Naive B cell (primary cell): ENCODE measurements around the gene HID1. TPM values are rescaled to one million over a fixed set of nuclear protein-coding genes. Genes with fewer than 3 reads are reported as not detected.
"Not testable (repeated sequence)": the region's sequence is repeated elsewhere in the genome, so short reads cannot be mapped to it uniquely, and the experiment has no call there.

Experiments
- ATAC-seq, 2 donors: fragments of 150-1000 bp; cut with Tn5 transposase; 2 replicates each; pipeline ENCODE4 v1.10.0; 2021; ENCODE audit warnings: low read depth in 2 of 2, mild to moderate bottlenecking in 2 of 2, moderate library complexity in 2 of 2
- DNase-seq: peaks from one replicate; pipeline ENCODE4 v3.0.0; 2022
- H3K27ac Mint-ChIP-seq, 6 donors: one replicate each; pipeline ENCODE4 v1.8.0; 2020 to 2022; ENCODE audit warnings: mild to moderate bottlenecking in 6 of 6, mixed read lengths in 6 of 6, moderate library complexity in 5 of 6, inconsistent platforms in 2 of 6
- H3K27me3 Mint-ChIP-seq, 3 donors: one replicate each; pipeline ENCODE4 v1.8.0; 2021 to 2022; ENCODE audit warnings: mixed read lengths in 3 of 3, mild to moderate bottlenecking in 1 of 3
- H3K36me3 Mint-ChIP-seq, 2 donors: one replicate each; pipeline ENCODE4 v1.8.0; 2020 to 2022; ENCODE audit warnings: mixed read lengths in 2 of 2, inconsistent platforms in 1 of 2, mild to moderate bottlenecking in 1 of 2
- H3K4me1 Mint-ChIP-seq, 3 donors: one replicate each; pipeline ENCODE4 v1.8.0; 2020 to 2022; ENCODE audit warnings: mixed read lengths in 3 of 3, inconsistent platforms in 1 of 3, mild to moderate bottlenecking in 1 of 3, moderate library complexity in 1 of 3
- H3K4me3 Mint-ChIP-seq, 8 donors: one replicate each; pipeline ENCODE4 v1.8.0; 2020 to 2022; ENCODE audit warnings: mild to moderate bottlenecking in 8 of 8, mixed read lengths in 8 of 8, moderate library complexity in 8 of 8, inconsistent platforms in 2 of 8
- H3K9me3 Mint-ChIP-seq, 7 donors: one replicate each; pipeline ENCODE4 v1.8.0; 2020 to 2022; ENCODE audit warnings: mixed read lengths in 7 of 7, mild to moderate bottlenecking in 5 of 7, inconsistent platforms in 2 of 7, moderate library complexity in 1 of 7
- polyA plus RNA-seq, 6 donors: library from polyadenylated mRNA; unstranded; fragments of 300-500 nt; fragmentation: Illumina TruSeq; gene quantifications; one replicate each; pipeline ENCODE4 v1.2.3, GENCODE V29; 2021; ENCODE audit warnings: low read depth in 6 of 6

HID1 gene
- polyA plus RNA-seq, 6 donors from 2014 or later = 0.08 to 0.23 TPM; not detected in 4

DNA sequence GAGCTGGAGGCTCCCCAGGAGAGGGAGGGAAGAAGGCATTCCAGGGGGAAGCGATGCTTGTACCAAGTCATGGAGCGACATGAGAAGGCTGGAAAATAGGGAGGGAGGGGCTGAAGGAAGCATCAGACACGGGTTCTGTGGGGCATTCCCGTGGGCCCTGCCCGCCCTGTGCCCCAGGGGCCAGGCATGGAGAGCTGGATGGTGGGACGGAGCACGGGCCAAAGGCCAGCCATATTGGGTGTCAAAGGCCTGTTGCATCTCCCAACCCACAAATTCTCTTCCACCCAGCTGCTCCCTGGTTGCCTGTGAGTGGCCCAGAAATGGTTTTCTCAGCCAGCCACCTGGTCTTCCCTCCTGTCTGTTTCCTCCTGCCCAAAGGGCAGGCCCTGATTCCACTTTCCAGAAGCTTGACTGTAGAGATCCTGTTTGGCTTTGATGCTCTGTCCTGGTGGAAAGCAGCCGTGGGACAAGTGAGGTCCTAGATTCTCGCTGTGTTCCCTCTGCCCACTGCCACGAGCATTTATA, 18.1 kb upstream of the HID1 start:
- H3K36me3 Mint-ChIP-seq = no peaks in the 10 kb centered on the region
- no peaks in the 10 kb centered on the region for H3K9me3 Mint-ChIP-seq
- no peak for DNase-seq
- no peak for ATAC-seq
- peaks cover 5 to 11% (median 9%) of the 10 kb centered on the region in 3 donors for H3K4me1 Mint-ChIP-seq
- H3K4me3 Mint-ChIP-seq = peak overlapping the region in 2 of 8 donors; percentile 53 to 59
- H3K27me3 Mint-ChIP-seq = peaks cover 11 to 37% (median 13%) of the 10 kb centered on the region in 3 donors
- peak overlapping the region in 2 of 6 donors; percentile 36 to 47 for H3K27ac Mint-ChIP-seq

DNA sequence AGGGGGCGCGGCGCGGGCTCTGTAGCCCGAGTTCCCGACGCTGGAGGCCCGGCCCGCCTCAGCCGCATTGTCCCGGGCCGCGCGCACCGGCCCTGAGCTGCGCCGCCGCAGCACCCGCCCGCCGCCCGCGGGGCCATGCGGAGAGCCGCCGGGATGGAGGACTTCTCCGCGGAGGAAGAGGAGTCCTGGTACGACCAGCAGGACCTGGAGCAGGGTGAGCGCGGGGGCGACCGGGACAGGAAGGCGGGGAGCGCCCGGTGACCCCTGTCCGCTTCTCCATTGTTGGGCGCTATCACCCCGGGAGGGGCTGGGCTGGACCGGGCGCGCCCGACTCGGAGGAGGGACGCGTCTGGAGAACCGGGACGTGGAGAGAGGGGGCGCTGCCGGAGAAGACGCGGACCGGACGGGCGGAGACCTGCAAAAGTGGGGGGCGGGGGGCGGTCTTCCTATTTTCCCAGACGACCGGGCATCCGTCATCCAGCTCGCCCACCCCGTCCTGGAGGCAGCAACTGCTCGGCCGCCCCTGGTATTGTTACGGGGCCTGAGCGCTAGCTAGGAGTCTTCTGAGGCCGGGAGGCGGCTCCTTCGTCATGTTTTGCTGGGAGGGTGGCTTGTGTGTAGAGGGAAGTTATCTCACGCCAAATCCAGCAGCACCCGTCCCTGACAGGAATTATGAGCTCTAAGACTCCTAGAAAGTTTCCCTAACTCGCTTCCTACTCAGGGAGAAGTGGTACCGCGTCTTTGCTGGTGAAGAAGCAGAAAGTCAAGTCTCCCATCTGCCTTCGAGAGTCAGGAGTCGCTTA, 15.6 kb upstream of the HID1 start:
- H3K9me3 Mint-ChIP-seq = no peaks in the 10 kb centered on the region
- H3K36me3 Mint-ChIP-seq = no peaks in the 10 kb centered on the region
- peak; percentile 40 to 45 for ATAC-seq
- H3K27me3 Mint-ChIP-seq = peaks cover 17 to 45% (median 21%) of the 10 kb centered on the region in 3 donors
- peak overlapping the region in 1 of 6 donors; percentile 8 for H3K27ac Mint-ChIP-seq
- DNase-seq = no peak
- H3K4me1 Mint-ChIP-seq = peaks cover 5 to 11% (median 9%) of the 10 kb centered on the region in 3 donors
- peak overlapping the region; percentile 76 to 90 (median 83) for H3K4me3 Mint-ChIP-seq

DNA sequence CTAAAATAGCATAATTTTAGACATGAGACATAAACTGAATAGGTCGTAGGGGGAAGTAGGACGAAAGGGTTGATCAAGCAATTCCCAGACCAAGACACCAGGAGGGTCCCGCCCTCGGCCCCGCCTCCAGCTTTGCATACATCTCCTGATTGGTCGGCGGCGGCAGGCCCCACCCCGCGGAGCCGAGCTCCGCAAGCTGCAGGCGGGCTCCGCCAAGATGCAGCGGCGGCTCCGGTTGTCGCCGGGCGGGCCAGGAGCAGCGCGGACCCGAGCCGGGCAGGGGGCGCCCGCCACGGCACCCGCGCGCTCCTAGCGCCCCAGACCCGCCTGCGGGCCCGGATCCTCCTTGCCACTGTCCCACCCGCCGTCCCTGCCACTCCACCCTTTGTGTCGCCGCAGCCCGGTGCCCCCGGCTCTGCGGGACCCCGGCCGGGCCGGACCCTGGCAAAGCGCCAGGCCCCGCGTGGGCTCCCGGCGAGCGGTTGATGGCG, 14.9 kb upstream of the HID1 start, which contains the start of gene CDR2L:
CDR2L (plus strand) TSS at position 215 of the 491 bp plus-strand sequence. CDS start 412 bp downstream, outside the sequence.
- peaks cover 13 to 43% (median 15%) of the 10 kb centered on the region in 3 donors for H3K27me3 Mint-ChIP-seq

DNA sequence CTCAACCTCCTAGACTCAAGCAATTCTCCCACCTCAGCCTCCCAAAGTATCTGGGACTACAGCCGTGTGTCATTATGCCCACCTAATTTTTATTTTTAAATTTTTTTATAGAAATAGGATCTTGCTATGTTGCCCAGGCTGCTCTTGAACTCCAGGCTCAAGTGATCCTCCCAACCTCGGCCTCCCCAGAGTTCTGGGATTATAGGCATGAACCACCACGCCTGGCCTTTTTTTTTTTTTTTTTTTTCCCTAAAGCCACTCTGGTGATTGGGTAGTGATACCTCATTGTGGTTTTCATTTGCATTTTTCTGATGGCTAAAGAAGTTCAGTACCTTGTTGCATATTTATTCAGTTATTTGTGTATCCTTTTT, 13.6 kb upstream of the HID1 start:
- H3K27me3 Mint-ChIP-seq = peaks cover 8 to 40% (median 14%) of the 10 kb centered on the region in 3 donors
- no peaks in the 10 kb centered on the region for H3K36me3 Mint-ChIP-seq
- ATAC-seq (no peak), DNase-seq (no peak)
- no peaks in the 10 kb centered on the region for H3K9me3 Mint-ChIP-seq
- peak overlapping the region in 1 of 6 donors; percentile 19 for H3K27ac Mint-ChIP-seq
- H3K4me3 Mint-ChIP-seq = peak overlapping the region in 1 of 8 donors; percentile 73
- H3K4me1 Mint-ChIP-seq = peaks cover 14 to 21% (median 15%) of the 10 kb centered on the region in 3 donors

More for the DNA sequence above, 14.9 kb upstream of the HID1 start, which contains the start of gene CDR2L:
- ATAC-seq (peak; percentile 97), DNase-seq (peak; percentile 95)
- Mint-ChIP-seq H3K27ac (peak within 1 kb of the TSS in 5 of 6 donors; percentile 8 to 92 (median 53)), H3K4me3 (peak within 1 kb of the TSS; percentile 76 to 92 (median 85)), H3K9me3 (no peaks in the 10 kb centered on the region), H3K36me3 (no peaks in the 10 kb centered on the region), H3K4me1 (peaks cover 5 to 13% (median 9%) of the 10 kb centered on the region in 3 donors)

DNA sequence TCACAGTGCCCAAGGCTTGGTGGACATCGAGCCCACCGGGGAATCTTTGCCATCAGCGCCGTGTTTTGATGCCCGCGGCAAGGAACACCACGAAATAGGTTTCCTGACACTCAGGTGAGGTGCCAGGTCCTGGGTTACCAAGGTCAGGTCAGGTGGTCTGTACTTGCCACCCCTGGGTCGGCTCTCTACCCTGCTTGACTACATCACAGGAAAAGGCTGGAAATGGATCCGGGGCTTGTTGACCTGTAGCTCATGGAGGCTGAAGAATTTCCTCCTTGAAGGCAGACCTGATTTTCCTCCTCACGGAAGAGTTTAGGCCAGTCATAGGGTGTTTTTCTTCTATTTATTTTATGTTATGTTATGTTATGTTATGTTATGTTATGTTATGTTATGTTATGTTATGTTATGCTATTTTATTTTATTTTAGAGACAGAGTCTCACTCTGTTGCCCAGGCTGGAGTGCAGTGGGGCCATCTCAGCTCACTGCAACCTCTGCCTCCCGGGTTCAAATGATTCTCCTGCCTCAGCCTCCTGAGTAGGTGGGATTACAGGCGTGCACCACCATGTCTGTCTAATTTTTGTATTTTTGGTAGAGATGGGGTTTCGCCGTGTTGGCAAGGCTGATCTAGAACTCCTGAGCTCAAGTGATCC, 10.2 kb upstream of the HID1 start:
- H3K27ac Mint-ChIP-seq = peak overlapping the region in 2 of 6 donors; percentile 59 to 66
- not testable (repeated sequence) for DNase-seq, H3K36me3 Mint-ChIP-seq, H3K9me3 Mint-ChIP-seq, ATAC-seq
- H3K4me1 Mint-ChIP-seq = peaks cover 11 to 25% (median 16%) of the 10 kb centered on the region in 3 donors
- peaks cover 19 to 39% (median 25%) of the 10 kb centered on the region in 3 donors for H3K27me3 Mint-ChIP-seq
- H3K4me3 Mint-ChIP-seq = peak overlapping the region; percentile 66 to 95 (median 82)

DNA sequence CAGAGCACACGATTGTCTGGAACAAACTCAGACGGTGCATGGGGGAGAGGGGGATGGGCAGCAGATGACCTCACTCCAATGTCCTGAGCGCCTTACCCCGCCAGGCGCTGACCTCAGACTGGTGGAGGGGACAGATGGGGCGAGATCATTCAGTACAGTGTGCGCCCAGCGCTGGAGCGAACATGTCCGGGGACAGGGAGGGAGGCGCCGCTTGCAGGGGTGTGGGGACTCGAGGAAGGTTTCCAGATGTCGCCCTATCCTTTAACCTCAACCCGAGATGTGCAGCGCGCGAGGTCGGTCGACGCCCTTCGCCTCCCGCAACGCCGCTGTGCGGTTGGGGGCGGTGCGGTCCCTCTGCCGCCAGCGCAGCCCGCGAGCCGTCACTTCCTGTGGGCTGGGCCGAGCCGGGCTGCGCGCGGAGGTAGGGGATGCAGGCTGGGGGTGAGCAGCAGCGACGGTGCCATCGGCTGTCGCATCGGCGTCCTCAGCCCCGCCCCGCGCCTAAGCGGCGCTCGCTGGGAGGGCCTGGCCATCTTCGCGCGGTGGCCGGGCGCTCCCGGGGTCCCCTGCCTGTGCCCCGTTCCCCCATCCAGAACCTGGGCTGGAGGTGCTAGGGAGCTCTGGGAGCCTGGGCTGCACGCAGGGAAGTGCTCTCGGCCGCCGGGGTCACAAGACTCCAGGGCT, 9.6 kb upstream of the HID1 start:
- H3K27ac Mint-ChIP-seq = peak overlapping the region in 4 of 6 donors; percentile 52 to 90 (median 62)
- ATAC-seq (peak; percentile 94), DNase-seq (peak; percentile 71)
- no peaks in the 10 kb centered on the region for H3K9me3 Mint-ChIP-seq
- H3K4me1 Mint-ChIP-seq = peaks cover 10 to 22% (median 14%) of the 10 kb centered on the region in 3 donors
- peak overlapping the region; percentile 77 to 95 (median 92) for H3K4me3 Mint-ChIP-seq
- H3K36me3 Mint-ChIP-seq = no peaks in the 10 kb centered on the region
- H3K27me3 Mint-ChIP-seq = peaks cover 16 to 41% (median 28%) of the 10 kb centered on the region in 3 donors

DNA sequence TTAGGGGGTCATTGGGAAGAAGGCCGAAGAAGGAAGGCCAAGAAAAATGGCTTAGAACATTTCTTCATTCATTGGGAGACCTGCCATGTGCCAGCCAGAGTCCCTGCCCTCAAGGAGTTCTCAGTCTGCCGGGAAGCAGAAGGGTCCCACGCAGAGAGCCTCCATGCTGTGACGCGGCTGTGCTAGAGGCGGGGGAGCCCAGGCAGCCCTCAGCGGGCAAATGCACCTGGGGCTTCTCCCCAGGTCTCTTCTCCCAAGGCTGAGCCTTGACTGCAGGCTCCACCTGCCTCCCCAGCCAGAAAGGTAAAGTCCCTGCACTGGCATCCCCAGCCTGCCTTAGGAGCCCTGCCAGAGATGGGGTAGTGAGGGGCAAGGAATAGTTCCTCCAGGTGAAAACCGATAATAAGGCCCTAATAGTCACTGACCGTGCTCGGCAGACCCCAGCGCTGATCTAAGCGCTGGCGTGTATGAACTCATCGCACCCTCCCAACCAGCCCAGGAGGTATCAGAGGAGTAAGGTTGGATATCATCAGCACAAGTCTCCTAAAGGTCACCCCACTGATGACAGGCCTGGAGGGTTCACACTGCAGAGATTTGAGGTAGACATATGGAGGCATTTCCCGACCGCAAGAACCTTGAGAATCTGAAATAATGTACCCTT, 8.9 kb upstream of the HID1 start:
- Mint-ChIP-seq H3K36me3 (no peaks in the 10 kb centered on the region), H3K4me1 (peaks cover 9 to 18% (median 11%) of the 10 kb centered on the region in 3 donors), H3K9me3 (no peaks in the 10 kb centered on the region), H3K27ac (peak overlapping the region in 4 of 6 donors; percentile 52 to 90 (median 62)), H3K4me3 (peak overlapping the region; percentile 77 to 95 (median 92)), H3K27me3 (peaks cover 17 to 45% (median 35%) of the 10 kb centered on the region in 3 donors)
- peak; percentile 7 to 11 for ATAC-seq
- DNase-seq = no peak

DNA sequence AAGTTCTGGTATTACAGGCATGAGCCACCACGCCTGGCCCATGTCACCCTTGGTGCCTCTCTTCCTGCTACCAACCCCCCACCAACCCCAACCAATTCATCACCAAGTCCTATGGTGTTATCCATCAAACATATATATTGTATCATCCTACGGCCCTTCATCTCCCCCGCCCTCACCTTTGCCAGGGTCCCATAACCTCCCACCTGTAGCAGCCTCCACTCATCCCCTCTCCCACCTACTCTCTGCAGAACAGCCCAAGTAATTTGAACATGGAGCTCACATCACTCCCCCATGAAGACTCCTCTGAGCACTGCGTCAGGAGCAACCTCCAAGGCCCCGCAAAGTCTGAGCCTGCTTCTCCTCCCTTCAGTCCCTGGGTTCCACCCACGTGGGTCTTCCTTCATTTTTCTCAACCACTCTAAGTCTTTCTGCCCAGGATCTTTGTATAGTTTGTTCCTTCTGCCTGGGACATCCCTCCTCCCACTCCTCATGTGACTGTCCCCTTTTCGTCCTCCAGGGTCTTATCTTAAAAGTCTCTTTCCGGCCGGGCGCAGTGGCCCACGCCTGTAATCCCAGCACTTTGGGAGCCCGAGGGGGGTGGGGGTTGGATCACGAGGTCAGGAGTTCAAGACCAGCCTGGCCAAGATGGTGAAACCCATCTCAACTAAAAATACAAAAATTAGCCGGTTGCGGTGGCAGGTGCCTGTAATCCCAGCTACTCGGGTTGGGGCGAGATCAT, 7.0 kb upstream of the HID1 start:
- Mint-ChIP-seq H3K4me3 (peak overlapping the region in 3 of 8 donors; percentile 15 to 43 (median 37)), H3K27ac (no peak overlapping the region), H3K27me3 (peaks cover 13 to 42% (median 31%) of the 10 kb centered on the region in 3 donors), H3K4me1 (peaks cover 9 to 18% (median 11%) of the 10 kb centered on the region in 3 donors), H3K9me3 (no peaks in the 10 kb centered on the region), H3K36me3 (no peaks in the 10 kb centered on the region)
- ATAC-seq (no peak), DNase-seq (no peak)

DNA sequence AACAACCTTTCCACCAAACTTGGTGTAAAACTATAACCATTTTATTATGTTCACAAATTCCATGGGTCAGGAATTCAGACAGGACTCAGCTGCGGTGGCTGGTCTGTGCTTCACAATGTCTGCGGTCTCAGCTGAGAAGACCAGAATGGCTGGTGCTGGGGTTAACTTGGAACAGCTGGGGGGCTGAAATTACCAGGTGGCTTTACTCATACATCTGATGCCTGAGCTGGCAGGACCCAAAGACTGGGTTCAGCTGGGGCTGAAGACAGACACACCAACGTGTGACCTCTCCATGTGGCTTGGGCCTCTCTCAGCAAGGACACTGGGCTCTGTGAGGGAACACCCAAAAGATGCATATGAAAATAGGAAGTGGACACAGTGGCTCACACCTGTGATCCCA, 5.7 kb upstream of the HID1 start:
- Mint-ChIP-seq H3K4me3 (peak overlapping the region in 1 of 8 donors; percentile 59), H3K27ac (no peak overlapping the region), H3K4me1 (peaks cover 10 to 18% (median 12%) of the 10 kb centered on the region in 3 donors), H3K27me3 (peaks cover 8 to 52% (median 37%) of the 10 kb centered on the region in 3 donors), H3K9me3 (no peaks in the 10 kb centered on the region), H3K36me3 (no peaks in the 10 kb centered on the region)
- ATAC-seq (no peak), DNase-seq (no peak)

DNA sequence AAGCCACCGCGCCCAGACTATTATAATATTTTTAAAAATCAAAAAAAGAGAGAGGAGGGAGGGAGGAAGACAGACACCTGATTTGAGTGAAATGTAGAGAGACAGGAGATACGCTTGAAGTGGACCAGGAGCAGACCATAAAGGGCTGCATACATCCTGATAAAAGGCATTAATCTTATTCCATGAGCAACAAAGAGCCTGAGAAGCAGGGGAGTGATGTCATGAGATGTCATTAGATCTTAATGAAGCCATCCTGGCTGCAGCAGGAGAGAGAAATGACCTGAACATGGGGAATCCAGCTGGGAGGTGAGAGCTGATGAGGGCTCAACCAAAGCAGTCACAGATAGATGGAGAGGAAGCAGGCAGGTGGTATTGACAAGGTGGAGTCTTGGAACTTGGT, 5.2 kb upstream of the HID1 start:
- Mint-ChIP-seq H3K4me1 (peaks cover 15 to 22% (median 16%) of the 10 kb centered on the region in 3 donors), H3K36me3 (no peaks in the 10 kb centered on the region), H3K27ac (no peak overlapping the region), H3K4me3 (no peak overlapping the region), H3K9me3 (no peaks in the 10 kb centered on the region), H3K27me3 (peaks cover 8 to 57% (median 41%) of the 10 kb centered on the region in 3 donors)
- DNase-seq (no peak), ATAC-seq (no peak)

DNA sequence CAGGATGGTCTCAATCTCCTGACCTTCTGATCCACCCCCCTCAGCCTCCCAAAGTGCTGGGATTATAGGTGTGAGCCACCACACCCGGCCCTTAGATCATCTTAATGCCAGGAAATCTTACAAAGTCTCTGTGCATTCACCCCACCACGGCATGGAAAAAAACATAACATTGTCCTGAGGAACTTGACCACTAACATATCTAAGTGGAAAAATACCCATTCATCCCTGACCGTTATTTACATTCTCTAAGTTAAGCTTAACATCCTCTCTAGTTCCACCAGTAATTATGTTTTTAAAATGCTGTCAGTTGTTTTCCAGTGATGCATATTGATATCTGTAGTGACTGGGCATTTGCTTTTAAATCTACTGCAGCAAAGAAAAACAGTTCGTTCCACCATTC, 3.4 kb upstream of the HID1 start:
- no peak for ATAC-seq
- no peaks in the 10 kb centered on the region for H3K9me3 Mint-ChIP-seq
- no peak for DNase-seq
- H3K4me3 Mint-ChIP-seq = no peak overlapping the region
- peaks cover 8 to 64% (median 43%) of the 10 kb centered on the region in 3 donors for H3K27me3 Mint-ChIP-seq
- H3K27ac Mint-ChIP-seq = no peak overlapping the region
- peaks cover 8 to 18% (median 12%) of the 10 kb centered on the region in 3 donors for H3K4me1 Mint-ChIP-seq
- H3K36me3 Mint-ChIP-seq = no peaks in the 10 kb centered on the region

DNA sequence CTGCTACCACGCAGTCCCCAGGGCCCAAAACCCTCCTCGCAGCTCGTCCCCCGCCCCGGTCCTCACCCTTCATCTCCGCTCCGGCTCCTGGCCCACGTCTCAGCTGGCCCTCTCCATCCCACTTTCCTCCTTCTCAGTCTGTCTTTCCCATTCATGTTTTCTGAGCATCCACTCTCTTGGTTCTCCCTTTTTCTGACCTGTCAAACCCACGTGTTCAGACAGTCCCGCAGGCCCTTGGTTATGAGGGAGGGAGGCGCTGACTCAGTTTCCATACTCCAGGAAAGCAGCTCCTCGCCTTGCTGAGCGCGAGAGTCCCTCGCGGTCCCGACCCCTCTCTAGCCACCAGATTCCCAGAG, 392 bp upstream of the HID1 start:
- DNase-seq = no peak
- Mint-ChIP-seq H3K36me3 (no peaks in the 10 kb centered on the region), H3K4me3 (peak overlapping the region; percentile 56 to 96 (median 87)), H3K4me1 (peaks cover 7 to 17% (median 8%) of the 10 kb centered on the region in 3 donors), H3K9me3 (no peaks in the 10 kb centered on the region), H3K27ac (peak overlapping the region in 3 of 6 donors; percentile 39 to 70 (median 47)), H3K27me3 (peaks cover 7 to 54% (median 28%) of the 10 kb centered on the region in 3 donors)
- no peak for ATAC-seq
